ENCODE results near the gene CXCL11.
A peak's percentile ranks its signal among the peaks of the same experiment; 100 is the strongest.
"Not testable (repeated sequence)": the region's sequence is repeated elsewhere in the genome, so short reads cannot be mapped to it uniquely, and the experiment has no call there.

The CXCL11 gene

GRCh38 chr4:76035799-76036380 lies at the start of gene CXCL11:
CXCL11 (minus strand) TSS chr4:76036070; CDS start chr4:76035987, 83 bp downstream.
- no peak for DNase-seq

DNA sequence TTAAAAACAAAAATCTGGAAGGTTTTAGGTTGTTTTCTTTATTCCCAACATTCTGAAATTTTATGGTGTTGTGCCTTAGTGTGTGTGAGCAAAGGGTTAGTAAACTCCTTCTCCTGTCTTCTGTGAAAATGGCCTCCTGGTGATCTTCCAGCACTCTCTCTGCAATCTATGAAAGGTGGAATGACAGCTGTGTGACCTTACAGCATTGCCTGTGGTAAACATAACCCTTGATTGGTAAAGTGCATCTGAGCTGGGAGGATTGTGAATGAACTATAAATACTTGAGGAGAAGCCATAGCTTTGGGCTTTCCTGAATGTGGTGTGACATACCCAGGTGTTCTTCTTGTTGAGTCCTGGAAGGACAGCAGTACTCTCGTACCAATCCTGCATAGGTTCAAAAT lies 48.7 kb upstream of the CXCL11 start:
- no peak for DNase-seq

DNA sequence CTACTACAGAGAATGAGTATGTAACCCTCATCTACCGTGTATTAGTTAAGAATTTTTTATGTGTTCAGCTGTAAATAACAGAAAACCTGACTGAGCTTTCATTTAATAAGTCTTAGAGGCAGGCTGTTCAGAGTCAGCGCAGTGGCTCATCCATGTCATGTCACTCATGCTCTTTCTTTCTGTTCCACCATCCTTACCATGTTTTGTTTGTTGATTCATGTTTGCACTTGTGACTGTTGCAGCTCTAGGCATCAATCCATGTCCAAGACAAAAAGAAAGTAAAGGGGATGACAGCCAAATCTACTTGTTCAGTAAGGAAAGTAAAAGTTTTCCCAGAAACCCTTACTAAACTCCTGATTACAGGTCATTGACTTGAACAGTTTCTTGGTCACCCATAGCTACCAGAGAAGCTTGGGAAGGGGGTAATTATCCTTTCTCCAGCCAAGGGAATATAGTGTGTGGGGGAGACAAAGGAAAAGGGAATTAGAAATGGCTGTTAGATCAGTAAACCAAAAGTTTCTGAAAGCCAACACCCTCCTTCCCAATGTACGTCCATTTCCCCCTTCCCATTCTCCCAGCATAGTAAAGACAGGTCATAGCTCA lies 47.6 kb upstream of the CXCL11 start:
- no peak for DNase-seq

DNA sequence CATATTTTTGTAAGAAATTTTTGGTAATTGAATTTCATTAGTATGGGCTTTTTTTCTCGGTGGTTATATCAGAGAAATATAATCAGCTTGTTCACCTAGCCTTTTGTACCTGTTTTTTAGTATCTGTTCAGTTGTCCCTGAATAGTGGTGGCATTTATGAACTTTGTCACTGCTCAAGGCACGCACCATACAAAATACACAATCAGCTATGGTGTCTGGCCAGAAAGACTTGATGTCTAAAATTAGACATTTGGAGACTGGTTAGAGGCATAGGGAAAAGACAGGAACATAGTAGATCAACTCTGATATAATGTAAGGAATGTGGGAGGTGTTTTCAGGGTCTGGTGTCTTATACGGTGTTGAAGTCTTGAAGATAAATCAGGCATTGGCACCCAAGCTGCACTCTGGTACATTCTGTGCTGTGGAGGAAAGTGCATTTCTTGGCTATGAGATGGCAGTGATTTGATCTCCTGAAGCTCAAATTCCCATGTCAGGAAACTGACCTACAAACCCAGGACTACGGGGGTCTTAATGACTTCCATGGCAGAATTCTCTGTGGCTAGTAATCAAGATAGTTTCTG lies 42.3 kb upstream of the CXCL11 start:
- DNase-seq: no peak

GRCh38 chr4:76074993-76075600 lies 39.2 kb upstream of the CXCL11 start:
- no peak for DNase-seq

DNA sequence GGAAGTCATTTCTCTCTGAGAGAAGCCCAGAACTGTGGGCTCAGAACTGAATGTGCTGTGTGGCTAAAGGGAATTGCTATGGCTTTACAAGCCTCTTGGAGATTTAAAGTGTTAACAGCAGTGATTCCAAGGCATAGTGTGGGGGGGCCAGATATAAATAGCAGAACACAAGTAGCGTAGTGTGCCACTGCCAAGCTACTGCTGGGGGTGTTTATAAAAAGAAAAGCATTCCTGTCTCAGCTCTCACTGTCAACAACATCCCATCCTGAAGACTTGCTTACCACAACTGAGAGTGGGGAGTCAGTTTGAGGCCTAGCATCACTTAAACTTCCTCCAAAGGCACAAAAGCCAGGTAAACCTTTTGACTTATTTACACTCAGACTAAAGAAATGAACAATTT lies 38.6 kb upstream of the CXCL11 start, which contains the start of gene ART3:
TSS of gene ART3 (plus strand) at position 242 of the 400 bp plus-strand sequence. CDS start 1,181 bp downstream, outside the sequence.
- DNase-seq: no peak

GRCh38 chr4:76072760-76073159 lies 36.9 kb upstream of the CXCL11 start:
- DNase-seq: no peak

- peak; percentile 58 for DNase-seq
These were observed 31.9 kb upstream of the CXCL11 start for GRCh38 chr4:76067652-76068286.

DNA sequence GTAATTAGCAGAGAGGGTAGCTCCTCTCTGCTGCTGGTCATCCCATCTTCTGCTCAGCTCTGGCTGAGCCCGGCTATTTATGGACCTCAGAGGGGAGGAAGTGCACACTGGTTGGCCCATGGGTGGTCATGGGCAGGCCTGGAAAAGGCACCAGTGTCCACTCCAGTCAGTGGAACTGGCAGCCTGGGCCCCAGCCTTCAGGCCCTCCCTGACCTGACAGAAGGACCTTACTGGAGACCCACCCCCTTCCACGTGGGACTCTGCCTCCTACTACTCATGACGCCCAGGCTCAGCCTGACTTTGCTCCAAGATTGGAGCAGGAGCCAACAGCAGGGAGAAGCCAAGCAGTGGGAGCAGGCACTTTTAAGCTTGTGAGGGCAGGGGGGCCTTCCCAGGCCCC lies 30.7 kb upstream of the CXCL11 start:
- no peak for DNase-seq

- no peak for DNase-seq
These were observed 26.1 kb upstream of the CXCL11 start for GRCh38 chr4:76061982-76062381.

- no peak for DNase-seq
These were observed 25.6 kb upstream of the CXCL11 start for GRCh38 chr4:76061421-76061820.

DNA sequence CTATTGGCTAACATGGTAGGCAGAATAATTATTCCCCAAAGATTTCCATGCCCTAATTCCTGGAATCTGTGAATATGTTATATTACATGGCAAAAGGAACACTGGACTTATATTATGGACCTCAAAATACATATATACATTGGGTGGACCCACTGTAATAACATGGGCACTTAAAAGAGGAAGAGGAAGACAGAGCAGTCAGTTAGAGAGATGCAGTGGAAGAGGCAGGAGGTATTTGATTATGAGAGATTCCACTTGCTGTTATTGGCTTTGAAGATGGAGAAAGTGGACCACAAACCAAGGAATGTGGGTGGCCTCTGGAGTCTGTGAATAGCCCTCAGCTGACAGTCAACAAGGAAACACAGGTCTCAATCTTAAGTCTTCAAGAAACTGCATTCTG lies 24.6 kb upstream of the CXCL11 start:
- DNase-seq: no peak

GRCh38 chr4:76059750-76060149 lies 23.9 kb upstream of the CXCL11 start:
- no peak for DNase-seq

DNA sequence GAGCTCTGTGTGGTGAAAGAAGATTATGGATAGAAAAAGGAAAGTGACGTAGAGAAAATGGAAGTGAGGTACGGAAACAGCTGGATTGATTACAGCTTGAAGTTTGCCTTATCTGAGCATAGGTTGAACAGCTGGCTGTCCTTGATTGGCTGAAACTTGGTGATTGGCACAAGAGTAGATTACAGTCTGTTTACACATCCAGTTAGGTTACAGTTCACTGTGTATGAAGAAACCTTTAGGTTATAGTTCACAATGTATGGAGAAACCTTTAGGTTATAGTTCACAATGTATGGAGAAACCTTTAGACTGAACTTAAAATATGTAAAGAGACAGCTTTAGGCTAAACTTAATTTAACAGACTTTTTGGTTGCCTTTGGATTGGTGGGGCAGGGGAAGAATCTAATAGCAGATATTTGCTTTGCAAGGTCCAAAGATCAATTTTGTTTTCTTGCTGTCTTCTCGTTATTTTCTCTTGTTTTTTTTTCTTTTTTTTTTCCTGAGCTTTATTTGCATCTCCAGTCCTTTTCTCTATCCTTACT lies 23.1 kb upstream of the CXCL11 start:
- no peak for DNase-seq

GRCh38 chr4:76058302-76058701 lies 22.4 kb upstream of the CXCL11 start:
- DNase-seq: no peak

- no peak for DNase-seq
These were observed 19.6 kb upstream of the CXCL11 start for GRCh38 chr4:76055421-76055820.

- DNase-seq: no peak
These were observed 19.1 kb upstream of the CXCL11 start for GRCh38 chr4:76055016-76055415.

- no peak for DNase-seq
These were observed 17.9 kb upstream of the CXCL11 start for GRCh38 chr4:76053730-76054129.

DNA sequence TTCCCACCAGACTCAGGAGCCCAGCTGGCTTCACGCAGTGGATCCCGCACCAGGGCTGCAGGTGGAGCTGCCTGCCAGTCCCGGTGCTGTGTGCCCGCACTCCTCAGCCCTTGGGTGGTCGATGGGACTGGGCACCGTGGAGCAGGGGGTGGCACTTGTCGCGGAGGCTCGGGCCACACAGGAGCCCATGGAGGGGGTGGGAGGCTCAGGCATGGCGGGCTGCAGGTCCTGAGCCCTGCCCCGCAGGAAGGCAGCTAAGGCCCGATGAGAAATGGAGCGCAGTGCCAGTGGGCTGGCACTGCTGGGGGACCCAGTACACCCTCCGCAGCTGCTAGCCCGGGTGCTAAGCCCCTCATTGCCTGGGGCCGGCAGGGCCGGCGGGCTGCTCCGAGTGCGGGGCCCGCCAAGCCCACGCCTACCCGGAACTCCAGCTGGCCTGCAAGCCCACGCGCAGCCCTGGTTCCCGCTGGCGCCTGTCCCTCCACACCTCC lies 14.7 kb upstream of the CXCL11 start:
- not testable (repeated sequence) for DNase-seq

DNA sequence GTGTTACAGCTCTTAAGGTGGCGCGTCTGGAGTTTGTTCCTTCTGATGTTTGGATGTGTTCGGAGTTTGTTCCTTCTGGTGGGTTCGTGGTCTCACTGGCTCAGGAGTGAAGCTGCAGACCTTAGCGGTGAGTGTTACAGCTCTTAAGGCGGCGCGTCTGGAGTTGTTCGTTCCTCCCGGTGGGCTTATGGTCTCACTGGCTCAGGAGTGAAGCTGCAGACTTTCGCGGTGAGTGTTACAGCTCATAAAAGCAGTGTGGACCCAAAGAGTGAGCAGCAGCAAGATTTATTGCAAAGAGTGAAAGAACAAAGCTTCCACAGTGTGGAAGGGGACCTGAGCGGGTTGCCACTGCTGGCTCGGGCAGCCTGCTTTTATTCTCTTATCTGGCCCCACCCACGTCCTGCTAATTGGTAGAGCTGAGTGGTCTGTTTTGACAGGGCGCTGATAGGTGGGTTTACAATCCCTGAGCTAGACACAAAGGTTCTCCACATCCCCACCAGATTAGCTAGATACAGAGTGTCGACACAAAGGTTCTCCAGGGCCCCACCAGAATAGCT lies 14.1 kb upstream of the CXCL11 start:
- DNase-seq: not testable (repeated sequence)

GRCh38 chr4:76044686-76045085 lies 8.8 kb upstream of the CXCL11 start:
- DNase-seq: not testable (repeated sequence)

DNA sequence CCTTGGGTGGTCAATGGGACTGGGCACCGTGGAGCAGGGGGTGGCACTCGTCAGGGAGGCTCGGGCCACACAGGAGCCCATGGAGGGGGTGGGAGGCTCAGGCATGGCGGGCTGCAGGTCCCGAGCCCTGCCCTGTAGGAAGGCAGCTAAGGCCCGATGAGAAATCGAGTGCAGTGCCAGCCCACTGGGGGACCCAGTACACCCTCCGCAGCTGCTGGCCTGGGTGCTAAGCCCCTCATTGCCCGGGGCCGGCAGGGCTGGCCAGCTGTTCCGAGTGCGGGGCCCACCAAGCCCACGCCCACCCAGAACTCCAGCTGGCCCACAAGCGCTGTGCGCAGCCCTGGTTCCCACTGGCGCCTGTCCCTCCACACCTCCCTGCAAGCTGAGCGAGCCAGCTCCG lies 7.4 kb upstream of the CXCL11 start:
- not testable (repeated sequence) for DNase-seq

Data from NCI-H146 (cell line).